Stimulated activated CD4-positive, alpha-beta T cell treated with anti-CD3 and anti-CD28 coated beads, TNF-alpha, amount 100 ng/mL, for 24 hours (primary cell): ENCODE results near the gene CCND2.

Experiments used
- DNase-seq, 3 experiments: peaks; one replicate each; pipeline ENCODE4 v3.0.0-alpha.2; 2020; ENCODE audit warnings: low read depth in 3 of 3

The CCND2 gene

GRCh38 chr12:4276524-4277204 lies 3.1 kb downstream of the CCND2 start:
- peak; percentile 72 to 83 (median 82) for DNase-seq

DNA sequence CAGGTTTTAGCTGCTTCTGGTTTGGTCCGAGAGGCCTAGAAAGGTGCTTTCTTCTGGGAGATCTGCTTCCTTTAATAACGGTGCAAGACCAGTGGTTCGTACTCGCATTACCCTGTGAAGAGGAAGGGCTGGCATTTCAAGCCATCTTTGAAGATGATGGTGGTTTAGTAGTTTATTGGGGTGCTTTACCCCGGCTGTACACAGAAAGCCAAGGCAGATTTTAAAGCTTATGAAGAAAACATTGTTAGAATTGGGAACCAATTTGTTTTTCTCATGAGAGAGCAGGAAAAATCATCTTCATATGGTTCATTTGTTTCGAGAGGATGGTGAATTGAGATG lies 3.6 kb downstream of the CCND2 start:
- no peak for DNase-seq

- DNase-seq, result no peak
Measured at GRCh38 chr12:4277857-4278256, 4.3 kb downstream of the CCND2 start.

DNA sequence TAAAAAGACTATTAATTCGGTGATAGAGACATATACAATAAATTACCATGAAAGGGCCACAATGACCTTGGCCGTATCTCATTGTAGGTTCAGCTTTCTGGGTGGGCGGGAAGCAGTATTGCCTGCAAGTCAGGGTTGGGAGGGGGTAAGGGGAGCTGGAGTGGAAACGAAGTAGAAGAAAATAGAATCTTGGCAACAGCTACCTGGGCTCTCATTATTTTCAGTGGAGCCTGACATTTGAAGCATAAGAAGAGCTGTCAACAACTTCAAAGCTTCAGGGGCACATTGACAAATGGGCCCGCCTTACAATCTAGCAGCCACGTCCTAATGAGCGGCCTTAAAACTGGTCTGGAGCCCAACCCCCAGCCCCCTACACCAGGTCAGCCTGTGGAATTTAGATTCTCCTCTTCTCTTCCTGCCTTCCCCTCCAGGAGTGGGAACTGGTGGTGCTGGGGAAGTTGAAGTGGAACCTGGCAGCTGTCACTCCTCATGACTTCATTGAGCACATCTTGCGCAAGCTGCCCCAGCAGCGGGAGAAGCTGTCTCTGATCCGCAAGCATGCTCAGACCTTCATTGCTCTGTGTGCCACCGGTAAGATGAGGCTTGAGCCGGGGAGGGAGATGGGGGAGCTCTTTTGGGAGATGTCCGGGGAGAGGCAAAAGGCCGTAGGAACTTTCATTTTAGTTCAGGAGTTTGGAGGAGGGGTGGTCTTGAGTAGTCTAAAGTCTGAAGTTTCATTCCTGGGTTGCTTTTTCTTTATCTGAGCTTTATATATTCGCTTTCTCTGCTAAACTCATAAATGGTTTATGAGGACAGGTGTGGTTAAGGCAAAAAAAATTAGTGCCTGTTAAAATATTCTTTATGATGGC lies 5.0 kb downstream of the CCND2 start:
- DNase-seq, result no peak

GRCh38 chr12:4279198-4279690 lies 5.7 kb downstream of the CCND2 start:
- no peak for DNase-seq

DNA sequence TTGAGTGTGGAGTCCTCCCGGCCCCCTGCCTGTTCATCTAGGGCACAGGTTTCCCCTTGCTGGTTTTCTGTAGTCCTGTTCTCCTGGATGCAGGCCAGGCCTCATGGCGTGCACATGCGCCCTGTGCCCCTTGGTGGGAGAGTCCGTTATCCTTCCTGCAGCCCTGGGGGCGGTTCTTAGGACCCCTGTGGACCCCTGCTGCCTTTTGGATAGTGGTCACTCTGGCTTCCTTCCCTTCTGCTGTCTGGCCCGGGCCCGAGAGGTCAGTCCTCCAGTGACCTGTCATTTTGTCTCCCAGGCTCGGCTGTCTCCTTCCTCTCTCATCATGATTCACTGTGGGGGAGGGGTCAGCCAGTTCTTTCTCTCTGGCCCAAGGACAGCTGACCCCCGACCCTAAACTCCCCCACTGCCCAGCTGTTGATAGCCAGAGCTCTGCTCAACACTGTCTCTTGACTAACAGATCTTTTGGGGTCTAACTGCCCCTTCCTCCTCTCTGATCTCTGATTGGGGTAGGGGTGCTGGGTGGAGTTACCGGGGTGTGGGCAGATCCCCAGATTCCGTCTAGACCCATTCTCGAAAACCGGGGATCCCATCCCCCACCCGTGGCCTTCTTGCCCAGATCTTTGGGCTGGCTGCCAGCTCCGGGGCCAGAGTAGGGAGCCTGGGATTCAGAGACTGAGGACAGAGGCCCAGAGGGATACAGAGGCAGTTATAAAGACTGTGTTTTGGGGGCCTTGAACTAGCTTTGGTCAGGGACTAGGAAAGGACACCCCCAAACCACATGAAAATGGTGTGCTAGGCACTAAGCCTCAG lies 7.0 kb downstream of the CCND2 start:
- no peak for DNase-seq

DNA sequence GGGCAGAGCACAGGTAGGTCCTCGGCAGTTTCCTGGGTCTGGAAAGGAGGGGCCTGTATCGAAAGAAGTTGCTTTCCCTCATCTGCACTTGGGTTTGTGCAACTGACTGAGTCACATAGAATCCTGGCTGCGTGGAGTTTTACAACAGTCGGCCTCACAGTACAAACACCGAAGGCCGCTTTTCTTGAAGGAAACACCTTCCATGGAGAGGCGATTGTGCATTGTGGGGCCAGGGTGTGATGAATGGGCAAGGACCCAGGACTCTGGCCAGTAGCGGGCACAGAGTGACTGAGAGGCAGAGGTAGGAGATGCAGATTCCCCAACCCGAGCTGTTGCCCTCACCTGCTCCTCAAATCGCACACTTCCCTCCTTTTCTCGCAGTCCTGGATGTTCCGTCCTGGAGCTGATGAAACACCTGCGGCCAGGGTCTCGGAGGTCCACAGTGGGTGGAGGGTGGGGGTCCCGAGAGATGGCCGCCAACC lies 7.7 kb downstream of the CCND2 start:
- DNase-seq, result no peak

- DNase-seq, result no peak
Measured at GRCh38 chr12:4282103-4282891, 8.7 kb downstream of the CCND2 start.

- no peak for DNase-seq
Measured at GRCh38 chr12:4282892-4283511, 9.4 kb downstream of the CCND2 start.

DNA sequence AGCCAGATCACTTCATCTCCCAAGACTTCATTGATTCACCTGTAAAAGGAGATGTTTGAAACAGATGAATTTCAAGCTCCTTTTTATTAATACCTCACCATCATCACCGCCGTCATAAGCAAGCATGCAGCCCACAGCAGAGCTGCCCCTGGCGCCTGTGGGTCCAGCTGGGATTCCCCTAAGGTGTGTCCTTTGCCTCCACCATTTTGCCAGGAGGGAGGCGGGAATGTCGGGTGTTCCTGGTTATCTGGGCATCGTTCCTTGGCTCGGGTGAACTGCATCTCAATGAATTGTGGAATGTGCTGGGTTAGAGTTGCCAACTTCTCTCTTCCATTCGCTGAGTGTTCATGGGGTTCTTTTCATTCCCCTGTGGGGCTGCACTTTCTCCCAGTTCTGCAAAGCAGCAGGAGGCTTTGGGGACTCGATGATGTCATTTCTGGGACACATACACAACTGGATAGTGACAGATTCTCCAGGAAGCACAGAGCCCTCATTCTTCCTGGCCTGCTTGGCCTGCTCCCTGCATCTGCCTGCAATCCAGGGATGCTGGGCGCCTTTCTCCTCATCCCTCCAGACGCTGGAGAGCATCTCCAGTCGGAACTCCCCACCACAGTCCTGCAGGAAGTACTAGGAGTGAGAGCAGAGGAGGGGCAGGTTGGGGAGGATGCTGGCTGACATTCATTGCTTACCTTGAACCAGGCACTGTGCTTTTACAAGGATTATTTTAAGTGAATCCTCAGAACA lies 10.1 kb downstream of the CCND2 start:
- DNase-seq, result no peak

- DNase-seq, result no peak
Measured at GRCh38 chr12:4284306-4284705, 10.7 kb downstream of the CCND2 start.

DNA sequence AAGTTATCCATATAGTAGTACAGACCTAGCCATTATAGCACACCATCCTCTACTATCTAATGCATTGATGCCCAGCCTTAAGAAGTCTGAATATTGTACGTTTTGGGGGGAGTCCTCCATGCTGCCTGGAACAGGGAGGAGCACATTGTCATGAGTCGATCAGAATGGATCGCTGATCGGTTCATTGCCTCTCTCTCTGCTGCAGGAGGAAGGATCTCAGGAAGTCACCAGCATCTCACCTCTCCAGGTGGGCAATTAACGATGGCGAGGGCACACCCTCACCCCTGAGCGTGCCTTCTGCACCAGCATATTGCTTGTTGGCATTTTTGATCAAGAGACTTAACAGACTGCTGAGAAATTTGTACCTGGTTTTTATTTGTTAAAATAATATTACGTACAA lies 11.5 kb downstream of the CCND2 start:
- DNase-seq, result no peak

DNA sequence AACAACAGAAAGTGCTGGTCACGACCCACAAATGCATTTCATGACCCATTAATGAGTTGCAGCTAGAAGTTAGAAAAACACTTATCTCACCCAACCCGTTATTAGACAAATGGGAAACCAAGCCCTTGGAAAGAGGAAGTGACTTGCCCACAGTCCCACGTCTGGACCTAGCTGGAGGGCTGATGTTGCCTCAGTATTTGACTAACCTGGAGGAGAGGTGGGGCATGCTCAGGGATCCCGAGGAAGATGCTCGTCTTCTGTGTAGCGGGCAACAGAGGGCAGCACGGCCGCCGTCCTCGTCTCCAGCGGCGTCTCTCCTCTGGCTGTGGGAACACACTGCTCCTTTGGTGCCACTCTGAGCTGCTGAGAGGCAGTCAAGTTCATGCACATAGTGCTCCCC lies 12.7 kb downstream of the CCND2 start:
- DNase-seq, result no peak

- DNase-seq, result no peak
Measured at GRCh38 chr12:4286771-4287317, 13.3 kb downstream of the CCND2 start.

DNA sequence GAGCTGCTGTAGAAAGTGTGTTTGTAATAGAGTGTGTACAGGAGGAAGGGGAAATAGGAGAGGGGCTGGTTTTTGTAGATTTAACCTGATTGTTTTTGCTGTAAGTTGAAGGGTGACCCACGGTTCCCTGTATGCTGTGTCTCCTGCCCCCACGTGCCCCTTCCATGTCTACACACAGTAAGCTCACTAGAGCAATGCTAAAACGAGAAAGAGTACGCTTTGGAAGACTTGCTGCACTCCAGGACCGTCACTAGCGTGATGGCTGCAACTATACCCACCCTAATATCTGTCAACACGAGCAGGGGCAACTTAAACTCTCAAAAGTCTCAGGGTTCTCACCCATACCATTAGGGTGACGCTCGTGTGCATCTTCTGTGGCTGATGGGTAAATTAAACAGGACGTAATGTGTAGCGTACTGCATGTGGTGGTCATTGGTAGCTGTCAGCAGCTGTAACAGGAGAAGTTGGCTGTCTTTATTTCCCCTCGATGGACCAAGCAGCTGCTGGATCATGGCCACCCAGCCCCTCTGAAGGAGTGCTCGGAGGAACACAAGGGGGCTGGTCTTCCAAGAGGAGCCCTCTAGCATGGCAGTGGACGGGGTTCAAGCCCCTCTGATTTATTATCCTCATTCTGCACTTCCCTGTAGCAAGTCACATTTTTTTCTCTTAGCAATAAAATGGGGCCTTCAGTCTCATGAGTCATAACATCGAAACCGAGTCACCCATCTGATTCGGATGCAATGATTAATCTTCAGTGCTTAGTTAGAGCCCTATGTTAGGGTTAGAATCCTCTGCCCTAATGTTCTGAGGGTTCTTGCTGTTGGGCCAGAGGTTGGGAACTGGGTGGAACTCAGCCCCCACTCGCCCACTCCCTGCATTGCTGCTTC lies 14.0 kb downstream of the CCND2 start:
- DNase-seq, result no peak

- DNase-seq, result no peak
Measured at GRCh38 chr12:4288296-4289131, 15.0 kb downstream of the CCND2 start.

DNA sequence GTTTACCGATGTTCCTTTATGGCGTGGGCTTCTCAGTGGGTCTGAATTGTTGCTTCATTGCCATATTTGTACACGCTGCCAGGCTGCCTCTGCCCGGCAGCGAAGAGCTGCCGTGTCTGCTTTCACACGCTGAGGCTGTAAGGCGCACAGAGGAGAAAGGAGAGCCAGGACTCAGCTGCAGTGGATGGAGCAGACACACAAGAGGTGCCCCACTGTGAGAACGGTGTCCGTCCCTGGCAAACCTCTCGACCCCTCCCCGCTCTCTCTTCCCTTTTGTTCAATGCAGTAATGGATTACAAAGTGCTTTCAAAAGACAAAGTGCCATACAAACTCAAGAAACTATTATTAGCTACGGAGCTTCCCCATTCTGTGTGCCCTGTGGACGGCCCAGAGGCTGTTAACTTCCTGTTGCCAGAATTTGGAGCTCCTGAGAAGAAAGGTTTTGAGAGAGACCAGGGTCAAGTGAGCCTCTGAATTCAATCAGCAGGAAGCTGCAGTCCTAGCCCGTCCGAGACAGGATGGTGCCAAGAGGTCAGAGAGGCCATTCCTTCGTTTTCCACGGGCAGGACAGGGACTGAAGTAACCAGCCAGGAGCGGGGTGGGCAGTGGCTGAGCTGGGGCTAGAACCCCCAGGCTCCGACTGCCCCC lies 15.8 kb downstream of the CCND2 start:
- no peak for DNase-seq
